Hypothalamus (tissue), 51 donors: ENCODE results near the gene GMDS.
A peak's percentile ranks its signal among the peaks of the same experiment; 100 is the strongest.

Experiments
- DNase-seq, 51 donors: peaks; one replicate each; lab custom pipeline; 2025; lab: John Stamatoyannopoulos, UW

Gene GMDS

DNA sequence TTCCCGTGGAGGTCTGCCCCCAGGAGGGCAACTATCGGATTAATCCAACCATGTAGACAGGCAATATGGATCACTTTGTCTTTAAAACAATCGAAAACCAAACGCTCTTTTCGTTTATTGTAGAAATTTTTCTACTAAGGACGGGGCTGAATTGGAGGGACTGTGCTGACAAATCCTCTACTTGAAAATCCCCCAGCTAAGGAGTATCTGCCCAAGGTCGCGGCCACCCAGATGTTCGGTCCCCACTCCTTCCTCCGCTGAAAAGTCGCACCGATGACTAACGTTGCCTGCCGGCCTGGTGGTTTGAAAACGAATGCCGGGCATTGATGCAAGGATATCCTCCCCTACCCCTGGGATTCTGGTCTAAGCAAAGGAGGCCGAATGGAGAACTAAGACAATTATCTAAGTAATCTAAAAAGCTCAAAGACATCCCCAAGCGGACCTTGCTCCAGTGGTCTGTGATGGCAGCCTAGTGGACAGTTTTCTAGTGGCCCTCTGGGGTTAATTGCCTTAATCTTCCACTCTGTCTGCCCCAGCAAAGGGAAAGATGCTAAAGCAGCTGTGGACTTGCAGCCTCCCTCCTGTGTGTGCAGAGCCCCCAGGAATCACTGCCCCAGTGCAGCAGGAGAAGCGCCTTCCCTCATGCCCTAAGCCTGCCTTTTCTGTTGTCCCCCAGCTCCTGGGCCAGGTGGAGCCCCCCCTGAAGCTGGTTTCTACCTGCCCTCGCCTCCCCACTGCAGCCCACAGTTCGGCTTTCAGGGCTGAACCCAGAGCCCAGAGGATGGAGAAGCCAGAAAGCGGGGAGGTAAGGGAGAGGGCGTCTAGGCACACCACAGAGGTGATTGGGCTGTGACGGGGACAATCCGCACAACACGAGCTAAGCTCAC lies 639.3 kb downstream of the GMDS start:
- DNase-seq, result no peak

GRCh38 chr6:1605004-1605892 lies 640.2 kb downstream of the GMDS start:
- DNase-seq, result no peak

DNA sequence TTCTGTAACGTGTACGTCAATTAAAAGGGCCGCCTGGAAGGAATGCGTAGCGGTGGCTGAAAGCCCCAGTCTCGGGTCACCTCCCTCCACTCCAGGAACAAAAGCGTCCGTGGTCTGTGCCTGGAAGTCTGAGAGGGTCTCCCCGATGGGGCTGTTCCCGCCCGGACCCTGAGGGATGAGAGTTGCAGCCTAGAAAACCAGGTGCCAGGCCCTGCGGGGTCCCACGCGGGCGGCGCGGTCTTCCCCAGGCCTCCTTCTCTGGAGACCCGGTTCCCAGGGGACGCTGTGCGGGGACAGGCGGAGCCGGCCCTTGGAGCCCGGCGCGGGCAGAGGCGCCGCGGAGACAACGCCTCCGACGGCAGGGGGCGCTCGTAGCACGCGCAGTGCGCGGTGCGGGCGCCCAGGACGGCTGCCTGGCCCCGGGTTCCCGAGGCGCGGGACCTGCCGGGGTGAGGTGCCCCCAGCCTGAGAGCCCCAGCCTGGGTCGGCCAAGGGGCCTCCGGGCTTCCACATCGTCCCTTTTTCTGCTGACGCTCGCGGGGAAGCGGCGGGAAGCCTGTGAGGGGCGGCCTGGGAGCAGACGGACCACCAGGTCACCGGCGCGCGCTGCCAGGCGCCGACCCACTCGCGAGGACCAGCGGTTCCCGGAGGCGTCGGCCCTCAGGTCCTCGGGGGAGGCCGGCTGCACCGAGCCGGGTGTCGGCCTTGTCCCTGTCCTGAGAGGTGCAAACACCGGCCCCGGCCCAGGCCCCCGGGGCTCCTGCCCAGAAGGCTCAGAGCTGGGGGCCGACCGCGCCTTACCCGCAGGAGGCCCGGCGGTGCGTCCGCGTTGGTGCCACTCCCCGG lies 641.0 kb downstream of the GMDS start:
- DNase-seq, result peak in 36 of 51 donors; percentile 7 to 78 (median 26)

GRCh38 chr6:1603708-1604107 lies 641.7 kb downstream of the GMDS start:
- DNase-seq, result no peak

DNA sequence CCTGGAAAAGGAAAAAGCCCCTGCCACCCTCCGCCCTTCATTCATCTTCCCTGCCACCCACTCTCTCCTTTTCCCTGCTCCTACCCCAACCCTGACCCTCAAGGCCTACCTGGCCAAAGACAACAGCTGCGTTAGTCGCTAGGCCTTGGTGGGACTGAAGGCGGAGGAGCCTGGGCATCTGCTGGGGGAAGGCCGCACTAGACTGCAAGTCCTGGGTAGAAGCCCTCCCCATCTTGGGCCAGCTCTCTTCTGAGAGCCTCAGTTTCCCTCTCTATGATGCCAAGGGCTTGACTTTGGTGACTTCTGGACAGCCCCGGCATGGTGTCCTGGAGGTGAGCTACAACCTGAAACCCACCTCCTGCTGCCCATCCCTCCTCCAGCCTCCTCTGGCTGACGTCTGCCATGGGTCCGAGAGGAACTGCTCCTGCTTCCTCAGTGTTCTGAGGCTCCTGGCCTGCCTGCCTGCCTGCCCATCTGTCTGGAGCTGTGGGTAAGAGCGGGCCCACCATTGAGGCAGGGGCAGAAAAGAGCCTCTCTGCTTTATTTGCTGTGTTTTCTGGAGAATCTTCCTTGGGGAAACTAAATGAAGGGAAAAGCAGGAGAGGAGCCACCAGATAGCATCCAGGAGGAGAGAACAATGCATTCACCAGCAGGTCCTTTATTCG lies 643.2 kb downstream of the GMDS start:
- no peak for DNase-seq

GRCh38 chr6:1601158-1602048 lies 644.0 kb downstream of the GMDS start:
- no peak for DNase-seq

DNA sequence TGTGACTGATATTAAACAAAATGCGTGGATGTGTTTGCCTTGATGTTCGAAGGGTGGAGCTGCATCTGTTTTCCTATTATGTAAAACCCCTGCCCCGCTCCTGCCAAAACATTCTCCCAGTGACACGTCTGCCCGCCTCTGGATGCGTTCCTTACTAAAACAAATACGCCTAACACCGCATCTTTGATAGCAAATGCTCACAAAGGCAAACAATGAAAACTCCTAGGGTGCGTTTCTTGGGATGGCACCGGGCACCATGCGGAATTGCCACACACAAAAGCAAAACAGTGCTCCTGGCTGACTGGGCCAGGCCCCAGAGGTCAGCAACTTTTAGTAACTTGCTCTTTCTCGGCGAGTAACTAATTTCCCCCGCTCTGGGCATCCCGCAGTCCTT lies 644.6 kb downstream of the GMDS start:
- DNase-seq, result no peak

DNA sequence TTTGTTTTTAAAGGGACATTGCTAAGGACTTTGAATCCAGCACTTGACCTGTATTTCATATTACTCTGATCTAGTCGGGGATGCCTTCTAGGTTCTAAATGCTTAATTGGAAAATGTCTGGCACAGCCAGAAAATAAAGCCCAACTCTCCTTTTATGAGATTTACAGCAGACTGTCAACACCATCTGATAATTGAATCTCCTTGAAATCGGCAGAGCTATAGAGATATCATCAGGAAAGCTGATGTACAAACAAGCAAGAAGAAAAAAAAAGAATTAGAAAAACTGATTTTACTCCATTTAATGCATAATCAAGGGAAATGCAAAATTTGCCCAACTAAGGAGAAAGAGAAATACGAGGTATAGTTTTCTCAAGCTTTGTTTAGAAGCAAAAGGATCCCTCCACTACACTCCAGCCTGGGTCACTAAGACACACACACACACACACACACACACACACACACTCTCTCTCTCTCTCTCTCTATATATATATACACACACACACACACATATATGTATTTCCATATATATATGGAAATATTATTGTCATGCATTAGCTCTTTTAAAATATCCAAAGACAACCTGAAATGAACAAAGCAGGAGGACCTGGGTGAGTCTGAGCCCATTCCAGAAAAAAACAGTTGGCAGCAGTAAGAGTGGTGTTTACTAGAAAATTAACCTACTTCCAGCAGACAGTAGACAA lies 645.2 kb downstream of the GMDS start:
- no peak for DNase-seq

GRCh38 chr6:1599469-1599868 lies 645.9 kb downstream of the GMDS start:
- no peak for DNase-seq

DNA sequence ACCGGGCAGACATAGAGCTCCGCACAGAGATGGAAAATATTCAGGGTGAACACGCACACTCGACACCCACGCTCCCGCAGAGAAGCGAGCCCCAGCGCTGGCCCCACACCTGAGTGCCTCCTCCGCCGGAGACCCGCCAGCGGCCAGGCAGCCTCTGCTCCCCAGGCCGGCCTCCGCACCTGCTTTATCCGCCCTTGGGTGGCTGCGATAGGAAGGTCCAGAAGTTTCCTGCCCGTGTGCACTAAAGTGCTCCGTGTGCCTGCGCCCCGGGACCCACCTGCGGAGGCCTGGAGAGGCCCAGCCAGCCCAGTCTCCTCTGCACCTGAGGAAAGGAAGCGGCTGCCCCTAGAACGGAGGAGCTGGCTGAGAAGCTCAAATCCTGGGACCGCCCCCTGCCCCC lies 646.5 kb downstream of the GMDS start:
- DNase-seq, result no peak

GRCh38 chr6:1598433-1598832 lies 647.0 kb downstream of the GMDS start:
- DNase-seq, result no peak

GRCh38 chr6:1597924-1598323 lies 647.5 kb downstream of the GMDS start:
- DNase-seq, result no peak

GRCh38 chr6:1597121-1597744 lies 648.2 kb downstream of the GMDS start:
- DNase-seq, result no peak

GRCh38 chr6:1596088-1596852 lies 649.1 kb downstream of the GMDS start:
- DNase-seq, result peak in 45 of 51 donors; percentile 2 to 76 (median 43)

DNA sequence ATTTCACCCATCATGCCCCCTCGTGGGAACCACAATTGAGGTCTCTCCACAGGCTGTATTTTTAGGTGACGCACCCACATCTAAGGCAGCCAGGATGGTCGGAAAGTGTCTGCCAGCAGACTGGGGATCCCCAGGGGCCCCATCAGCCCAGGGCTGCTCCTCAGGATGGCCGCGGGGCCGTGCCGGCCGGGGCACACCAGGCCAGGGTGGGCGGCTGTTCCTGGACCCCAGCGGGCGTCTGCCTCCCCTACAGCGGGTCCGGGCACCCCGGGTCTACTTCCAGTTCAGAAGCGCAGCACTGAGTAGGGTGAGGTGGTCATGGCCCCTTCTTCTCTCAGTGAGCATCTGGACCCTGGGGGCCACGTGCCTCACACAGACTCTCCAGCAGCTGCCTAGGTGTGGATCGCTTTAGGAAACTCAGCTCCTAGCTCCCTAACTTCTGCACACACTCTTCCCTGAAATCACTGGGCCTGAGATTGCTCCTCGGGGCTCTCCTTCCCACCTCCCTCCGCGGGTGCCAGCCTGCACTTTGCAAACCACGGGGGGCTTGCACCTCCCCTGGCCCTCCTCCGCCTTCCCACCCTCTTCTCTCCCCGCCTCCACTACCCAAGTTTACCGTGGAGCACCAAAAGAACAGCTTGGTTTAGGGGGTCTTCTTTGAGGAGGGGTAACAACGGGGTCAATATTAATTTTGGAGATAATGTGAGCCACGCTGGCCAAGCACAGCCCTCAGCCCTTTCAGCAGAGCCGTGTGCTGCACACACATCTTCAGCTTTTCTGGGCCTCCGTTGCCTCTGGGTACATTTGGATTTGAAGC lies 649.9 kb downstream of the GMDS start:
- no peak for DNase-seq

GRCh38 chr6:1594445-1595200 lies 650.8 kb downstream of the GMDS start:
- no peak for DNase-seq
